Kidney (tissue), 14 donors: ENCODE results near the gene MEAF6. TPM values are rescaled to one million over a fixed set of nuclear protein-coding genes. Genes with fewer than 3 reads are reported as not detected.

Experiments
- DNase-seq, 5 donors: peaks; one replicate each; pipeline ENCODE4 v3.0.0-alpha.2; 2013 to 2020
- FAIRE-seq: peaks from 2 replicates; lab custom pipeline; 2012; peaks lifted over from hg19 to GRCh38; lab: Jason Lieb, UNC
- H3K27ac ChIP-seq, 2 donors: one replicate each; pipeline ENCODE4 v1.7.0; 2013; ENCODE audit warnings: low read depth in 2 of 2, low read length in 2 of 2, inconsistent platforms in 1 of 2
- H3K27me3 ChIP-seq: one replicate; pipeline ENCODE4 v1.7.1; 2013; ENCODE audit warnings: low read length, inconsistent platforms; ENCODE audit not compliant: control insufficient read depth, insufficient read depth
- H3K36me3 ChIP-seq, 3 donors: one replicate each; pipeline versions ENCODE4 v1.7.0 to v1.7.1; 2013; ENCODE audit warnings: low read length in 3 of 3, control low read depth in 1 of 3, inconsistent platforms in 1 of 3; ENCODE audit not compliant: insufficient read depth in 3 of 3, control insufficient read depth in 2 of 3
- H3K4me1 ChIP-seq, 3 donors: one replicate each; pipeline versions ENCODE4 v1.7.0 to v1.7.1; 2013; ENCODE audit warnings: low read length in 3 of 3, inconsistent platforms in 1 of 3, low read depth in 1 of 3; ENCODE audit not compliant: control insufficient read depth in 2 of 3, insufficient read depth in 2 of 3
- H3K4me3 ChIP-seq, 3 donors: one replicate each; pipeline versions ENCODE4 v1.7.0 to v1.8.1; 2013; ENCODE audit warnings: low read length in 3 of 3, control low read depth in 1 of 3, inconsistent platforms in 1 of 3
- H3K9ac ChIP-seq, 3 donors: one replicate each; pipeline versions ENCODE4 v1.7.0 to v1.7.1; 2013; ENCODE audit warnings: low read length in 3 of 3, control low read depth in 1 of 3, inconsistent platforms in 1 of 3
- H3K9me3 ChIP-seq, 3 donors: one replicate each; pipeline versions ENCODE4 v1.7.0 to v1.7.1; 2013; ENCODE audit warnings: low read length in 3 of 3, control low read depth in 1 of 3, inconsistent platforms in 1 of 3; ENCODE audit not compliant: control insufficient read depth in 2 of 3, insufficient read depth in 1 of 3
- CTCF ChIP-seq: IDR thresholded peaks from 3 replicates; pipeline ENCODE4 v1.5.1; 2012; ENCODE audit warnings: mild to moderate bottlenecking, moderate library complexity, borderline replicate concordance; ENCODE audit not compliant: insufficient read depth; ENCODE audit errors: extremely low read depth
- intact Hi-C: fragments of 100-400 bp; cut with DNase I; formaldehyde crosslinking; loops from one replicate; pipeline ENCODE4 v1.11.1; 2022
- microRNA-seq: library from miRNA; unstranded; fragments of <30 nt; microRNA quantifications from one replicate; pipeline ENCODE4 v1.2.0, GENCODE V29; 2020
- polyA plus RNA-seq: library from polyadenylated mRNA; stranded (reverse); fragments of 350-450 nt; fragmentation: Illumina TruSeq; extraction: RNeasy Lipid Tissue Mini Kit (QIAGEN cat#74804); gene quantifications from one replicate; pipeline ENCODE4 v1.2.3, GENCODE V29; 2014; ENCODE audit warnings: low read depth, low replicate concordance; ENCODE audit not compliant: insufficient read depth
- total RNA-seq: library from RNA; stranded (reverse); fragmentation: NEBNext Ultra II Directional; extraction: Animal tissue kit (Norgen Biotek cat#: 25700); gene quantifications from one replicate; pipeline ENCODE4 v1.2.1, GENCODE V29; 2021
- donor health status: control.
- donor health status: control.
- donor health status: control.
- donor health status: control.
- donor health status: control.
- donor health status: DM: yes; HTN: yes; CAD: no.
- donor health status: Normal renal cell carcinoma (clear cell type).

MEAF6 gene
- total and polyA plus RNA-seq, 2 donors from 2014 or later = 45.7 to 65.8 TPM

DNA sequence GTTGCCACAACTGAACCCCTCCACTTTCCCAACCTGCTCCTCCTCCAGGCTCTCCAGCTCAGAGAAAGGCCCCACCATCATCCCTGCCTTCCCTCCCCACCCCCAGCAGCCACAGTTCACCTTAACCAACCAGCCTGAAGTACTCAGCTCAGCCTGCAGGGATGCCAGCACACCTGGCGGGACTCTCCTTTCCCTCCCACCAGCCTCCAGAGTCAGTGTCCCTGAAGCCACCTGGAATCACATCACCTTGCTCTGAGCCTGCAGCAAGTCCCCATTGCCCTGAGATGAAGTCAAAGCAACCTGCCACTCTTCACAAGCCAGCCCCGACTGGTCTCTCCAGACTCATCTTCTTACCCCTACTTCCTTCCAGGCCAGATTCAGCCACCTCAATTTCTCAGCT is 66.4 kb downstream of the MEAF6 start:
- no peaks in the 10 kb centered on the region for H3K9me3 ChIP-seq
- H3K27me3 ChIP-seq = no peaks in the 10 kb centered on the region
- intact Hi-C loops = no loop called here
- no peak overlapping the region for H3K9ac ChIP-seq
- no peak for FAIRE-seq
- H3K27ac ChIP-seq = no peak overlapping the region
- DNase-seq = no peak
- TF ChIP-seq CTCF = no peak
- H3K4me3 ChIP-seq = no peak overlapping the region
- no peaks in the 10 kb centered on the region for H3K4me1 ChIP-seq
- H3K36me3 ChIP-seq = no peaks in the 10 kb centered on the region

DNA sequence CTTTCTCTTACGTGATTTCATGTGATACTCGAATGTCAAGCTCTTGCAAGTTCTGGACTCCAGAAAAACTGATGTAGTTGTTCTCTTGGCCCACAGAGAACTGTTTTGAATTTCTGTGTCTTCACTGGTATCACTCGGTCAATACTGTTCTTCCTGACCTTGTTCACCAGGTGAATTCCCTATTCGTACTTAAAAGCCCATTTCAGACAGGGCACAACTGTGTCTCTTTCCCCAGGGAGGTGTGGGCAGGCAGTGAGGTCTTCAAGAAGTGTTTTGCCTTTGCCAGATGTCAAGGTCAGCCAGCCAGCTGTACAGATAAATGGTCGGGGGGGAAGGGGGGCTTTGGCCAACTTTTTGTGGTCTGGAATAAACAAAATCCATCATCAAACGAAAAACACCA is 67.7 kb downstream of the MEAF6 start:
- H3K27me3 ChIP-seq = peaks cover 2% of the 10 kb centered on the region
- no peaks in the 10 kb centered on the region for H3K4me1 ChIP-seq
- no peak overlapping the region for H3K27ac ChIP-seq
- DNase-seq (no peak), FAIRE-seq (no peak)
- H3K36me3 ChIP-seq = no peaks in the 10 kb centered on the region
- TF ChIP-seq CTCF = no peak
- intact Hi-C loops = no loop called here
- no peak overlapping the region for H3K4me3 ChIP-seq
- H3K9ac ChIP-seq = no peak overlapping the region
- no peaks in the 10 kb centered on the region for H3K9me3 ChIP-seq

DNA sequence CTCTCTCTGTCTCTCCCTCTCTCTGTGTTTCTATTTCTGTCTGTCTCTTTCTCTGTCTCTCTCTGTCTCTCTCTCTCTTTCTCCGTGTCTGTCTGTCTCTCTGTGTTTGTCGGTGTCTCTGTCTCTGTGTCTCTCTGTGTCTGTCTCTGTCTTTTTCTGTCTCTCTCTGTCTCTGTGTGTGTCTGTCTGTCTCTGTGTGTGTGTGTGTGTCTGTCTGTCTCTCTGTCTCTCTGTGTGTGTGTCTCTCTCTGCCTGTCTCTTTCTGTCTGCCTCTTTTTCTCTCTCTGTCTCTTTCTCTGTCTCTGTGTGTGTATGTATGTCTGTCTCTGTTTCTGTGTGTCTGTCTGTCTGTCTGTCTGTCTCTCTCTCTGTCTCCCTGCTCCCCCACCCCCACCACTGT is 71.9 kb downstream of the MEAF6 start:
- TF ChIP-seq CTCF = no peak
- Histone ChIP-seq H3K36me3 (no peaks in the 10 kb centered on the region), H3K27me3 (peaks cover 2% of the 10 kb centered on the region), H3K9me3 (no peaks in the 10 kb centered on the region), H3K4me1 (no peaks in the 10 kb centered on the region), H3K27ac (no peak overlapping the region), H3K4me3 (no peak overlapping the region), H3K9ac (no peak overlapping the region)
- DNase-seq (no peak), FAIRE-seq (no peak)
- intact Hi-C loops = no loop called here

Small RNA genes lying within 50 kb of the gene (microRNA-seq; reads per million reads assigned to microRNA genes)
- gene MIR5581 = not detected
- gene MIR6732 = not detected

Other genes starting within 250 kb of the MEAF6 start
- gene ZC3H12A, start 40.2 kb downstream of the MEAF6 start, total RNA-seq = 21.1 TPM
- 3.8 TPM for gene ZC3H12A, start 40.2 kb downstream of the MEAF6 start, polyA plus RNA-seq
- 20.1 TPM for gene SNIP1, start 39.5 kb upstream of the MEAF6 start, total RNA-seq
- gene SNIP1, start 39.5 kb upstream of the MEAF6 start, polyA plus RNA-seq = 3.9 TPM
- gene DNALI1, start 42.2 kb upstream of the MEAF6 start, total RNA-seq = 34.8 TPM
- 46.4 TPM for gene DNALI1, start 42.2 kb upstream of the MEAF6 start, polyA plus RNA-seq
- gene GNL2, start 81.2 kb upstream of the MEAF6 start, total RNA-seq = 35.9 TPM
- 36.7 TPM for gene GNL2, start 81.2 kb upstream of the MEAF6 start, polyA plus RNA-seq
- 0.19 TPM for gene RSPO1, start 120.1 kb upstream of the MEAF6 start, total RNA-seq
- 0.26 TPM for gene RSPO1, start 120.1 kb upstream of the MEAF6 start, polyA plus RNA-seq
- gene CDCA8, start 177.8 kb upstream of the MEAF6 start, total RNA-seq = 1.0 TPM
- gene CDCA8, start 177.8 kb upstream of the MEAF6 start, polyA plus RNA-seq = 0.71 TPM